ENCODE measurements around the gene C19orf47.
A peak's percentile ranks its signal among the peaks of the same experiment; 100 is the strongest.

The C19orf47 gene

GRCh38 chr19:40369797-40370196, 21.6 kb upstream of the C19orf47 start:
- ChIA-PET POLR2A (no interaction called here), CTCF (no interaction called here)
- TF ChIP-seq CTCF (IDR thresholded peaks at IDR 0.05; ENCODE audit: control extremely low read depth, extremely low read depth, low read depth, missing control alignments) = no peak
- no peak for DNase-seq (ENCODE audit: extremely low spot score)

GRCh38 chr19:40367577-40368434, 19.6 kb upstream of the C19orf47 start:
- no peak for DNase-seq (ENCODE audit: extremely low spot score)
- no peak for TF ChIP-seq CTCF (IDR thresholded peaks at IDR 0.05; ENCODE audit: control extremely low read depth, extremely low read depth, low read depth, missing control alignments)
- ChIA-PET CTCF (no interaction called here), POLR2A (no interaction called here)

GRCh38 chr19:40366697-40367561, 18.7 kb upstream of the C19orf47 start:
- TF ChIP-seq CTCF (IDR thresholded peaks at IDR 0.05; ENCODE audit: control extremely low read depth, extremely low read depth, low read depth, missing control alignments) = no peak
- ChIA-PET CTCF (interaction anchor here (1.0 to 1.3 kb wide), 4 partner anchors 59 to 268 kb away, joined by 3 to 4 read pairs (median 3); no protein-coding TSS in a partner anchor), POLR2A (no interaction called here)
- DNase-seq (ENCODE audit: extremely low spot score) = no peak

GRCh38 chr19:40365613-40366401, 17.6 kb upstream of the C19orf47 start:
- ChIA-PET POLR2A (interaction anchor here (1.6 kb wide), 1 partner anchor 9 kb away, joined by 5 read pairs; no protein-coding TSS in a partner anchor), CTCF (interaction anchor here (1.0 to 1.8 kb wide), 6 partner anchors 10 to 269 kb away, joined by 3 to 7 read pairs (median 3); no protein-coding TSS in a partner anchor)
- no peak for TF ChIP-seq CTCF (IDR thresholded peaks at IDR 0.05; ENCODE audit: control extremely low read depth, extremely low read depth, low read depth, missing control alignments)
- DNase-seq (ENCODE audit: extremely low spot score) = peak; percentile 93

- no peak for TF ChIP-seq CTCF (IDR thresholded peaks at IDR 0.05; ENCODE audit: control extremely low read depth, extremely low read depth, low read depth, missing control alignments)
- POLR2A ChIA-PET = interaction anchor here (0.6 to 1.6 kb wide), 3 partner anchors 8 to 917 kb away, joined by 3 to 5 read pairs (median 5); no protein-coding TSS in a partner anchor
- DNase-seq (ENCODE audit: extremely low spot score) = no peak
- CTCF ChIA-PET = interaction anchor here (1.0 to 1.8 kb wide), 2 partner anchors 9 to 15 kb away, joined by 3 to 7 read pairs; no protein-coding TSS in a partner anchor
Measured at GRCh38 chr19:40365010-40365409, 16.8 kb upstream of the C19orf47 start.

GRCh38 chr19:40363069-40363468, 14.9 kb upstream of the C19orf47 start:
- CTCF ChIA-PET = no interaction called here
- POLR2A ChIA-PET = no interaction called here
- no peak for TF ChIP-seq CTCF (IDR thresholded peaks at IDR 0.05; ENCODE audit: control extremely low read depth, extremely low read depth, low read depth, missing control alignments)
- no peak for DNase-seq (ENCODE audit: extremely low spot score)

Data from GM10248 (cell line).